Measurements from ENCODE around the gene LRRC25.

DNA sequence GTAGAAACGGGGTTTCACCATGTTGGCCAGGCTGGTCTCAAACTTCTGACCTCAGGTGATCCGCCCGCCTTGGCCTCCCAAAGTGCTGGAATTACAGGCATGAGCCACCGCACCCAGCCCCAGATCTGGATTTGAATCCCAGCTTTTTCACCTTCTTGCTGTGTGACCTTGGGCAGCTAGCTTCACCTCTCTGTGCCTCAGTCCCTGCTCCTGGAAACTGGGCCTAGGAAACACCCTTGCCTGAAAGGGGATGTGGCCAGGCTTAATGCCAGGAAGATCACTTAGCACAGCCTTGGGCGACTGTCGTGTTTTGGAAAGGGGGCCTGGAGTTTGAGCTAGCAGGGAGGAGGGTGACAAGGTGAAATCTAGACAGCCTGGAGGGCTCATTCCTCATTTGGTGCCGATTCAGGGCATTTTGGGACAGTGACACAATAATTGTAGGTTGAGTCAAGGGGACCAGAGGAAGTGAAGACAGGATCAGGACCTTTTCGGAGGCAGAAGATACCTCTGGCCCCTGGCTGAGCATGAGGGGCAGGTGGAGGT is 55.3 kb downstream of the LRRC25 start:
- TF ChIP-seq NFRKB (IDR thresholded peaks at IDR 0.05) (no peak), HDGF (IDR thresholded peaks at IDR 0.05; ENCODE audit: borderline replicate concordance) (no peak), FOXA1 (IDR thresholded peaks at IDR 0.05) (no peak), LEF1 (IDR thresholded peaks at IDR 0.05; ENCODE audit: borderline replicate concordance) (no peak), FOXM1 (IDR thresholded peaks at IDR 0.05; ENCODE audit: borderline replicate concordance) (no peak), FOXK2 (IDR thresholded peaks at IDR 0.05) (no peak)
